OCI-LY3 (cell line): Measurements from ENCODE around the gene CCDC187.
"Not testable (repeated sequence)": the region's sequence is repeated elsewhere in the genome, so short reads cannot be mapped to it uniquely, and the experiment has no call there.

ENCODE experiments used
- H2AFZ ChIP-seq: fragments of 200-600, 300-600 bp; shearing (Covaris generic); 2 replicates; pipeline ENCODE4 v1.6.0; 2014; ENCODE audit warnings: antibody characterized with exemption, low read depth, low read length
- H3K27ac ChIP-seq: fragments of 200-600, 300-600 bp; sonication (generic); 2 replicates; pipeline ENCODE4 v1.5.1; 2014; ENCODE audit warnings: mild to moderate bottlenecking, low read length, moderate library complexity, mixed read lengths
- H3K27me3 ChIP-seq: fragments of 200-600, 300-600 bp; sonication (generic); 2 replicates; pipeline ENCODE4 v1.6.1; 2014; ENCODE audit warnings: low read depth, low read length, mixed read lengths
- H3K36me3 ChIP-seq: fragments of 200-600, 300-600 bp; sonication (generic); replicated peaks from 2 replicates; pipeline ENCODE3; 2014; ENCODE audit warnings: low read depth, low read length, mixed read lengths
- H3K4me1 ChIP-seq: fragments of 300-600, 200-600 bp; sonication (generic); 2 replicates; pipeline ENCODE4 v1.6.1; 2014; ENCODE audit warnings: low read length, mixed read lengths
- H3K4me2 ChIP-seq: fragments of 200-600, 300-600 bp; sonication (generic); 2 replicates; pipeline ENCODE4 v1.6.1; 2014; ENCODE audit warnings: low read length, mixed read lengths
- H3K4me3 ChIP-seq: fragments of 300-600, 200-600 bp; sonication (generic); 2 replicates; pipeline ENCODE4 v1.5.1; 2014; ENCODE audit warnings: antibody characterized with exemption, mild to moderate bottlenecking, low read length, moderate library complexity
- H3K79me2 ChIP-seq: fragments of 300-600, 200-600 bp; shearing (Covaris generic); 2 replicates; pipeline ENCODE4 v1.6.1; 2014; ENCODE audit warnings: mild to moderate bottlenecking, low read length, mixed read lengths
- H3K9ac ChIP-seq: fragments of 300-600, 200-600 bp; shearing (Covaris generic); 2 replicates; pipeline ENCODE4 v1.6.0; 2014; ENCODE audit warnings: mild to moderate bottlenecking, low read length, moderate library complexity
- H3K9me3 ChIP-seq: fragments of 200-600, 300-600 bp; shearing (Covaris generic); 2 replicates; pipeline ENCODE4 v1.6.1; 2014; ENCODE audit warnings: low read length, mixed read lengths; ENCODE audit not compliant: insufficient read depth
- H4K20me1 ChIP-seq: fragments of 200-600, 300-600 bp; sonication (generic); 2 replicates; pipeline ENCODE4 v1.6.1; 2016; ENCODE audit warnings: low read length, mixed read lengths; ENCODE audit not compliant: insufficient read depth
- CTCF ChIP-seq: fragments of 200-600, 300-600 bp; sonication (generic); IDR thresholded peaks from 2 replicates; pipeline ENCODE4 v1.5.1; 2014; ENCODE audit warnings: antibody characterized with exemption, low read length, low read depth
- EZH2phosphoT487 ChIP-seq: fragments of 200-600 bp; shearing (Covaris generic); IDR thresholded peaks from 2 replicates; pipeline ENCODE4 v1.6.1; 2018; ENCODE audit warnings: antibody characterized with exemption, mixed run types, low read depth

Gene CCDC187

GRCh38 chr9:136239983-136240330 is 63.9 kb downstream of the CCDC187 start:
- Histone ChIP-seq H3K4me3 (peak overlapping the region; percentile 7; the same call in 1 of the 2 replicates), H3K4me2 (peak overlapping the region; percentile 37), H3K79me2 (peaks cover 90% of the 10 kb centered on the region), H3K4me1 (peaks cover 33% of the 10 kb centered on the region), H3K36me3 (peaks cover 3% of the 10 kb centered on the region), H3K27me3 (no peaks in the 10 kb centered on the region), H2AFZ (no peak overlapping the region), H3K9me3 (no peaks in the 10 kb centered on the region), H4K20me1 (peaks cover 76% of the 10 kb centered on the region), H3K27ac (peak overlapping the region; percentile 4), H3K9ac (no peak overlapping the region; the same call in 1 of the 2 replicates)
- TF ChIP-seq CTCF (no peak), EZH2phosphoT487 (no peak)

- H2AFZ ChIP-seq = no peak overlapping the region
- TF ChIP-seq EZH2phosphoT487 (no peak), CTCF (no peak)
Observed at GRCh38 chr9:136239135-136239982, 64.5 kb downstream of the CCDC187 start.

GRCh38 chr9:136238342-136238732 is 65.6 kb downstream of the CCDC187 start:
- Histone ChIP-seq H3K79me2 (peaks cover 90% of the 10 kb centered on the region), H3K4me3 (no peak overlapping the region), H3K4me2 (no peak overlapping the region), H3K36me3 (peaks cover 3% of the 10 kb centered on the region), H4K20me1 (peaks cover 76% of the 10 kb centered on the region), H2AFZ (no peak overlapping the region), H3K27me3 (no peaks in the 10 kb centered on the region), H3K9me3 (no peaks in the 10 kb centered on the region), H3K27ac (no peak overlapping the region), H3K9ac (no peak overlapping the region), H3K4me1 (peaks cover 19% of the 10 kb centered on the region)
- TF ChIP-seq EZH2phosphoT487 (no peak), CTCF (no peak)

More at GRCh38 chr9:136239135-136239982, 64.5 kb downstream of the CCDC187 start:
- peaks cover 3% of the 10 kb centered on the region for H3K36me3 ChIP-seq
- no peaks in the 10 kb centered on the region for H3K9me3 ChIP-seq
- H3K4me1 ChIP-seq = peaks cover 29% of the 10 kb centered on the region
- H4K20me1 ChIP-seq = peaks cover 82% of the 10 kb centered on the region
- H3K27ac ChIP-seq = no peak overlapping the region
- peaks cover 90% of the 10 kb centered on the region for H3K79me2 ChIP-seq
- H3K9ac ChIP-seq = no peak overlapping the region
- H3K4me3 ChIP-seq = 0 out of 2 replicates have a peak overlapping the region, but pooled peaks have one; percentile 7
- no peaks in the 10 kb centered on the region for H3K27me3 ChIP-seq
- H3K4me2 ChIP-seq = peak overlapping the region; percentile 37

GRCh38 chr9:136237486-136238341 is 66.2 kb downstream of the CCDC187 start:
- Histone ChIP-seq H3K4me2 (no peak overlapping the region), H3K9ac (no peak overlapping the region), H3K27me3 (no peaks in the 10 kb centered on the region), H3K79me2 (peaks cover 89% of the 10 kb centered on the region), H3K4me1 (peaks cover 18% of the 10 kb centered on the region), H3K36me3 (peaks cover 3% of the 10 kb centered on the region), H3K27ac (no peak overlapping the region), H3K4me3 (no peak overlapping the region), H2AFZ (no peak overlapping the region), H3K9me3 (no peaks in the 10 kb centered on the region), H4K20me1 (peaks cover 76% of the 10 kb centered on the region)
- no peak for TF ChIP-seq EZH2phosphoT487
- TF ChIP-seq CTCF = no peak

GRCh38 chr9:136236471-136237410 is 67.2 kb downstream of the CCDC187 start:
- not testable (repeated sequence) for H3K27ac ChIP-seq, H3K9ac ChIP-seq, H3K27me3 ChIP-seq, H3K36me3 ChIP-seq, H3K4me2 ChIP-seq, H3K4me3 ChIP-seq, H2AFZ ChIP-seq, H3K9me3 ChIP-seq
- Histone ChIP-seq H4K20me1 (peaks cover 69% of the 10 kb centered on the region), H3K4me1 (peaks cover 18% of the 10 kb centered on the region), H3K79me2 (peaks cover 88% of the 10 kb centered on the region)
